DMS 273 treated with DMSO at 0.1 percent for 48 hours (cell line): ENCODE results near the gene CDAN1.
"Not testable (repeated sequence)": the region's sequence is repeated elsewhere in the genome, so short reads cannot be mapped to it uniquely, and the experiment has no call there.

Source experiments
- DNase-seq: peaks from one replicate; lab custom pipeline; 2025; lab: John Stamatoyannopoulos, UW

The CDAN1 gene

DNA sequence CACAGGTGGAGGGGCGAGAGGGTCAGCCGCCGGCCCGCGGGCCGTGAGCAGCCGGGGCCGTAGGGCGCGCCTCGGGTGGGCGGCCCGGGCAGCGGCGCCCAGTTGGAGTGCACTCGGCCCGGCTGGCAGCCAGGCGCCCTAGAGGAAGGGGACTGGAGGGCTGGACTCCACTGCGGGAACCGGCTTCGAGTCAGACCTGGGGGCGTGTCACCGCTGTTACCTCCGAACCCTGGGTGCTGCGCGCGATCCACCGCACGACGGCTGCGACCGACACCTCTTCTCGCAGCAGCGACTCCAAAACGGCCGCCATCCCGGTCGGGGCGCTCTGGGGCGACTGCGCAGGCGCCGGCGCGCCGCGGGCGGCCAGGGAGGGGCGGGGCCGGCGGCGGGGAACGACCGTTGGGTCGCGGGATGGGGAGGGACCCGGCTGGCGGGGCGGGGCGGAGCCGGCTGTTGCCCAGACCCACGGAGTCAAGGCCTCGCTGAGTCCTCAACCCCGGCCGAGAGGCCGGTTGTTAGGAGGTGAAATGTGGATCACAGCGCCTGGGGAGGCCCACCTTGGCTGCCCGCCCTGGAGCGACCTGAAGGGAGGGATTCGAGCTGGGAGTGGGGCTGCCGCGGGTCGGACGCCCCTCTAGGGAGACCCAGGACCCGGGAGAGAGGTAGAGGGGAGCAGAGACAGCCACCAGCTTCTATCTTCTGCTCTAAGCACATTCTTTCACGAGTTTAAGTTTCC, at the start of gene CDAN1:
Gene CDAN1 (minus strand): TSS at position 336 of the 736 bp plus-strand sequence. CDS start 26 bp downstream, at position 310.
- peak; percentile 11 for DNase-seq

DNA sequence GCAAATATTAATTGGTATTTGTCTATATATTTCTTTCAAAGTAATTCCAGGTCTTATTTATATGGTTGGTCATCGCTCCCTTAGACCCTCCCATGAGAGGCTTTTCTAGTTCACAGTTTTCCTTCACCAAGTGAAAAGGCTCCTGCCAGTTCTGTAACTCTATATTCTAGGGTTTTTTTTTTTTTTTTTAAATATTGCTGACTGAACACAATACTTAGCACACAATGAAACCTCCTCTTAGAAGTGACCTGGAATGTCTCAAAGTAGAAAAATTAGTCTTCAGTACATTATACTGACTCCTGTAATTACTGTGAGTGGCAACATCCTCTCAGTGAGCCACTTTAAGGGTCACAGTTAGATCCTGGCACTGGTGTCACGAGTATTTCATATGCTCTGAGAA, 48.6 kb upstream of the CDAN1 start:
- DNase-seq = no peak

GRCh38 chr15:42784705-42785104, 47.8 kb upstream of the CDAN1 start:
- DNase-seq = no peak

DNA sequence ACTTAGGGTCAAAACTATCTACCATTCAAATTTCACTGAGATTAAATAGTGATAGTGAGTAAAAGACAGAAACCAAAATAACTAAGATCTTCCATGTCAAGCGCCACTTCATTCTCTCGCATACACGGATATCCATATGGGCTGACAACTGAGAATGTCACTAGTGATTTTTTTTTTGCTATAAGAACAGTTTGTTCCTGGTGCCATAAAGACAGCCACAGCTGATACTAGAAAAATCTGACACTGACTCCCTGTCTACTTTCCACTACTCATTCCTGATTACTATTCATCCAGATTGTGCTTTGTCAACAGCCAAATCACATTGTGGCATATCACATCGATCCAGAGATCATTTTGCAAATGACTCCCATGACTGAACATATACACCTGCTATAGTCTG, 45.8 kb upstream of the CDAN1 start:
- DNase-seq = no peak

DNA sequence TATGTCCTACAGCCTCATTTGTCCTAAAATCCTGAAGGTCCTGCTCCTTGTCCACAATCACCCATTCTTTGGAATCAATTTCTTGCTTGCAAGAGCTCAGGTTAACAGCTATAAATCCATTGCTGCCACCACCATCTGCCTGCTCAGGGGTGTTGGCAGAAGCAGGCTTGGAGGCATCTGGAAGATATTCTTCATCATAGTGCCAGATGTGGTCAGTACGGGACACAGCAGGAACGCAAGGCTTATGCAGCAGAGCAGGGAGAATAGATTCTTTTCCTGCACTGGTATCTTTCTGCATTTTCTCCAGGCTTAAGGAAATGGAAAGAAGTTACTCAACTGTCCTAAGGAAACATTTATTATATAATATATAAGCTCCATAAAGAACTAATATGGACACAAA, 38.5 kb upstream of the CDAN1 start:
- no peak for DNase-seq

- DNase-seq = no peak
Measured at GRCh38 chr15:42772901-42773300, 36.0 kb upstream of the CDAN1 start.

DNA sequence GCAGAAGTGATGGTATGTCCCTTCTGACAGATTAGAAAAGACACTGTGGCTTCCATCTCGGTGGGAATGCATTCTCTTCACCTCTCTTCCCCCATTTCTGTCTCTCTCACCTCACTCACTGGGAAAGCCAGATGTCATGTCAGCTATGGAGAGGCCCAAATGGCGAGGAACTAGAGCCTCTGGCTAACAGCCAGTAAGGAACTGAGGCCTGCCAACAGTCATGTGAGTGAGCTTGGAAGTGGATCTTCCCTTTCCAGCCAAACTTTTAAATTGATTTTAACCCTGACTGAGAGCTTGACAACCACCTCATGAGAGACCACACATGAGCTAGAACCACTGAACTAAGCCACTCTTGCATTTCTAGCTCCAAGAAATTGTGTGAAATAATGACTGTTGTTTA, 35.2 kb upstream of the CDAN1 start:
- DNase-seq = no peak

DNA sequence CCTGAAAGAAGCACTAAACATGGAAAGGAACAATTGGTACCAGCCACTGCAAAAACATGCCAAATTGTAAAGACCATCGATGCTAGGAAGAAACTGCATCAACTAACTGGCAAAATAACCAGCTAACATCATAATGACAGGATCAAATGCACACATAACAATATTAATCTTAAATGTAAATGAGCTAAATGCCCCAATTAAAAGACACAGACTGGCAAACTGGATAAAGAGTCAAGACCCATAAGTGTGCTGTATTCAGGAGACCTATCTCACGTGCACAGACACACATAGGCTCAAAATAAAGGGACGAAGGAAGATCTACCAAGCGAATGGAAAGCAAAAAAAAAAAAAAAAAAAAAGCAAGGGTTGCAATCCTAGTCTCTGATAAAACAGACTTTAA, 29.2 kb upstream of the CDAN1 start:
- DNase-seq = not testable (repeated sequence)

GRCh38 chr15:42764154-42764731, 27.3 kb upstream of the CDAN1 start:
- not testable (repeated sequence) for DNase-seq

- not testable (repeated sequence) for DNase-seq
Measured at GRCh38 chr15:42761813-42762212, 24.9 kb upstream of the CDAN1 start.

DNA sequence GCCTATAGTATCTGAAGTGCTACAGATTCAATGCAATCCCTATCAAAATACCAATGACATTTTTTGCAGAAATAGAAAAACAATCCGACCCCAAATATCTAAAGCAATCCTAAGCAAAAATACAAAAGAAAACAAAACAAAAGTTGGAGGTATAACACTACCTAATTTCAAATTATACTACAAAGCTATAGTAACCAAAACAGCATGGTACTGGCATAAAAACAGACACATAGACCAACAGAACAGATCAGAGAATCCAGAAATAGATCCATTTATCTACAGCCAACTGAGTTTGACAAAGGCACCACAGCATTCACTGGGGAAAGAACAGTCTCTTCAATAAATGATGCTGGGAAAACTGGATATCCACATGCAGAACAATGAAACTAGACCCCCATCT, 23.8 kb upstream of the CDAN1 start:
- no peak for DNase-seq

GRCh38 chr15:42759093-42759492, 22.2 kb upstream of the CDAN1 start:
- no peak for DNase-seq

DNA sequence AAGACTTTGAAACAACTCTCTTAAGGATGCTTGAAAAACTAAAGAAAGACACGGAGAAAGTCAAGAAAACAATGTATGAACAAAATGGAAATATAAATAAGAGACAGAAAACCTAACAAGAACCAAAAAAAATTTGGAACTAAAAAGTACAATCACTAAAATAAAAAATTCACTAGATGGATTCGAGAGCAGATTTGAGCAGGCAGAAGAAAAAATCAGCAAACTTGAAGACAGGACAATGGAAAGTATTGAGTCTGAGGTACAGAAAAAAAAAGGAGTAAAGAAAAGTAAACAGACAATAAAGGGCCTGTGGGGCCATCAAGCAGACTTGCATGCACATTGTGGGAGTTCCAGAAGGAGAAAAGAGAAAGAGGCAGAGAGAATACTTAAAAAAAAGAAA, 13.4 kb upstream of the CDAN1 start:
- no peak for DNase-seq

- DNase-seq = no peak
Measured at GRCh38 chr15:42749266-42749665, 12.3 kb upstream of the CDAN1 start.

- no peak for DNase-seq
Measured at GRCh38 chr15:42744195-42744594, 7.3 kb upstream of the CDAN1 start.

GRCh38 chr15:42742149-42742548, 5.2 kb upstream of the CDAN1 start:
- DNase-seq = no peak

- no peak for DNase-seq
Measured at GRCh38 chr15:42741710-42742109, 4.8 kb upstream of the CDAN1 start.

DNA sequence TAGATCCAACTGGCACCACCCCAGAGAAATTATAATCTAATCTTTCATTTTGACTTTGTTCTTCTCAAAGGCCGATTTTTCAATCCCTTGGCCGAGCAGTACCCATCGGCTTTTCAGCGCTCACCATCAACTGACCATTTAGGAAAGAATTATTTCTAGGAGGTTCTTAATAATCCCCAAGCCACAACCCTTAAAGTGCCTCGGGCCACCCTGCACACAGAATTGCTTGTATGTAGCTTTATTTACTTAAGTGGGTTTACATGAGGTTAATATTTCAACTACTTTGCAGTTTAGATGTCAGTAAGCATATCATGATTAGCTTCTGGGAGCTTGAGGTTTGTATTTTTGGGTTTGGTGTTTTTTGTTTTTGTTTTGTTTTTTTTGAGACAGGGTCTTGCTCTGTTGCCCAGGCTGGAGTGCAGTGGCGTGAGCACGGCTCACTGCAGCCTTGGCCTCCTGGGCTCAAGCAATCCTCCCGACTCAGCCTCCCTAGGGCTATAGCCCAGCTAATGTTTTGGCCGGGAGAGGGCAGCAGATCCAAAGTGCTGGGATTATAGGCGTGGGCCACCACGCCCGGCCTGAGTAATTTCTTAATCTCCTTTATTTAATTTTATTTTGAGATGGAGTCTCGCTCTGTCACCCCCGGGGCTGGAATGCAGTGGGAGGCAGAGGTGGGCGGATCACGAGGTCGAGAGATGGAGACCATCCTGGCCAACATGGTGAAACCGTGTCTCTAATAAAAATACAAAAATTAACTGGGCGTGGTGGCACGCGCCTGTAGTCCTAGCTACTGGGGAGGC, 801 bp upstream of the CDAN1 start:
- no peak for DNase-seq

DNA sequence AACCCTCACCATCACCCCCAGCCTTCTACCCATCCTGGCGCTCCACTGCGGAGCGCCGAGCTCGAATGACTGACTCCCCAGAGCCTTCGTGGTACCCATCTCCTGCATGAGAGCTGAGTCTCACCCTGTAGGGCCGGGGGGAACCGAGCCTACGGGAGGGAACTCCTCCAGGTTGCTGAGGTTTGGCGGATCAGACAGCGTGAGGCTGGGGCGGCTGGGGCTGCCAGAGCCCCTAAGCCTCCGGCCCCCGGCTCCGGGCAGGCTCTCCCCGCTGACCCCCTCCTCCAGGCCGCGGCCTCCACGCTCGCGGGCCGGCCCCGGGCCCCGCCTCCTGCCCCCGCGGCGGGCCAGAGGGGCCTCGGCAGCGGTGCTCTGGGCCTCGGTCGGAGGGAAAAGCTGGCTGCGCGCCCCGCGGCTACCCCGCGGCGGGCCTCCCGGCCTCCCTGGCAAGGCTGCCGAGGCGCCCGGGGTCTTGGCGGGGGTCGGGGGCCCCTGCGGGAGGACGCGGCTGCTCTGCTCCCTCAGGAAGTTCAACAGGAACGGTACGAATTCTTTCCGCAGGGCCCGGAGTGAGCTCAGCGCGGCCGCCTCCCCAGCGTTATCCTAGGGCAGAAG, 643 bp downstream of the CDAN1 start:
- no peak for DNase-seq

- no peak for DNase-seq
Measured at GRCh38 chr15:42735382-42736165, 1.4 kb downstream of the CDAN1 start.

DNA sequence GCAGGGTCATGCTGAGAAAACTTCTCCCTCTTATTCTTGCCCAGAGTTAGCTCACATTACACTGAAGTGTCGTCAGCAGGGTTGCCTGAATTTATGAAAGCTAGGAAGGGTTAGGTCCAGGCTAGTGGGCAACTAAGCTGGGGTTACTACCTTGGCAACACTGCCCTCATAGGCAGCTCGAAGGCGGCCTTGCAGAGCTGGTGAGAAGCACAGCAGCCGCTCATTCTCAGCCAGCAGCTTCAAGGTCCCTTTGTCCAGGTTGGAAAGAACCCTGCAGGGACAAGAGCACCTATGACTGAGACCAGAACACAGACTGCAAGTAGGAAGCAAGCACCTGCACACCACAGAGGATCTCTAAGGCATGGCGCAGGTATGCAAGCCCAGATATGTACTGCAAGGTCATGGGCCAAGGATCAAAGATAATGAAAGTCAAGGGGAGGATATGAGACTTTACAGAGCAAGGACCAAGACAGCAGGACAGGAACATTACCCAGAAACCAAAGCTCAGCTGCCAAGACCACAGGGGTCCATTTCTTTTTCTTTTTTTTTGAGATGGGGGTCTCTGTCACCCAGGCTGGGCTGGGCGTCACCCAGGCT, 2.8 kb downstream of the CDAN1 start:
- DNase-seq = no peak
